Activated CD8-positive, alpha-beta T cell treated with anti-CD3 and anti-CD28 coated beads for 36 hours (primary cell): ENCODE measurements around the gene NTSR1. TPM values are rescaled to one million over a fixed set of nuclear protein-coding genes. Genes with fewer than 3 reads are reported as not detected.

Source experiments
- ATAC-seq: fragments of 200-7000 bp; cut with Tn5 transposase; one replicate; pipeline ENCODE4 v1.10.0; 2021; ENCODE audit warnings: mild to moderate bottlenecking, moderate library complexity
- CTCF ChIA-PET: fragments of 350-600 bp; sonication (Branson Sonifier 250); formaldehyde crosslinking; loops from one replicate; lab custom pipeline; 2021; ENCODE audit warnings: antibody characterized with exemption; lab: Charles Lee
- POLR2A ChIA-PET: fragments of 350-600 bp; sonication (Branson Sonifier 250); formaldehyde crosslinking; loops from one replicate; lab custom pipeline; 2021; ENCODE audit warnings: antibody characterized with exemption; lab: Charles Lee
- DNase-seq: peaks from one replicate; pipeline ENCODE4 v3.0.0-alpha.2; 2020
- H3K27ac Mint-ChIP-seq: one replicate; pipeline ENCODE4 v1.8.0; 2021; ENCODE audit warnings: mild to moderate bottlenecking, mixed read lengths
- H3K27me3 Mint-ChIP-seq: one replicate; pipeline ENCODE4 v1.8.0; 2021; ENCODE audit warnings: mixed read lengths
- H3K36me3 Mint-ChIP-seq: one replicate; pipeline ENCODE4 v1.8.0; 2021; ENCODE audit warnings: low read depth, mixed read lengths
- H3K4me1 Mint-ChIP-seq: one replicate; pipeline ENCODE4 v1.8.0; 2021; ENCODE audit warnings: low read depth, mixed read lengths
- H3K4me3 Mint-ChIP-seq: one replicate; pipeline ENCODE4 v1.8.0; 2021; ENCODE audit warnings: mild to moderate bottlenecking, moderate library complexity, mixed read lengths
- H3K9me3 Mint-ChIP-seq: one replicate; pipeline ENCODE4 v1.8.0; 2021; ENCODE audit warnings: mixed read lengths
- intact Hi-C: fragments of 100-400 bp; cut with micrococcal nuclease; formaldehyde crosslinking; loops from one replicate; pipeline ENCODE4 v1.10.0; 2022
- total RNA-seq, 2 experiments: library from RNA; stranded (reverse); gene quantifications; one replicate each; pipeline ENCODE4 v1.2.3, GENCODE V29; 2021
- TF ChIP-seq, protein P1 (sequence below): fragments of 200-600 bp; IDR thresholded peaks from one replicate; pipeline ENCODE4 v1.8.0; 2022; ENCODE audit warnings: antibody characterized with exemption, mild to moderate bottlenecking

NTSR1 gene
- total RNA-seq, 2 experiments from 2014 or later, result not detected

DNA sequence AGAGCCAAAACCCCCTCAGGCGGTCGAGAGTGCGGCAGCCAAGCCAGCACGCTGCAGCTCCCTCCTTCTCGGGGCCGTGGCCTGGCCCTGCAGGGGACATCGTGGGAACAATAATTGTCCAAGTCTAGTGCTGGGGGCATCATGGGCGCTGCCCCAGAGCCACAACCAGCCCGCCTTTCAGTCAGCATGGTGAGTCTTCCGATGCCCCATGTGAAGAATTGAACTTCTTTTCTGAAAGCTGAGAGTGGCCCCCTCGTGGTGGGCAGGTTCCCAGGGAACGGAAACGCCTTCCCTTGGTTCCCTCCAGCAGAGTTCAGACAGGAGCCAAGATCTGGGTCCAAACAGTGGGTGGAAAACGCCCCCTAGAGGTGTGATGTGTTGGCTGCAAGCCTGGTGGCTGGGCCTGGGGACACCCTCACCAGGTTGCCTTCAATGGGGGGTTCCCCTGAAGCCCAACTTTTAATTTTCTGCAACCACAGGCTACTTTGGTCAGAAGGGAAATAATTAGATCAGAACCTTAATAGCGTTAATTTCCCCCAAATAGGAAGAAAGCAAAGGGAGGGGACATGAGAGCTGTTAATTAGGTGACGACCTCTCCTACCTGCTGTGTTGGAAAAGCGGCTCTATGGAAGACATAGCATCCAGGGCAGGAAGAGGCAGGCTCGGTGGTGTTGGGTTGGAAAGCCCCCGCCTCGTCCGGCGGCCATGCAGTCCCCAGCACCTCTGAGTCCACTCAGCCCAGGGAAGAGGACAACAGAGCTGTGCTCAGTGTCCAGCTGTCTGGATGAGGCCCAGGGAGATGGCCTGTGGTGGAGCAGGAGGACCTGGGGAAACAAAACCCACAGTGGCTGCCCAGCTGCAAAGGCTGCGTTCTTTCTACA, 82.9 kb downstream of the NTSR1 start:
- TF ChIP-seq, protein P1, sequence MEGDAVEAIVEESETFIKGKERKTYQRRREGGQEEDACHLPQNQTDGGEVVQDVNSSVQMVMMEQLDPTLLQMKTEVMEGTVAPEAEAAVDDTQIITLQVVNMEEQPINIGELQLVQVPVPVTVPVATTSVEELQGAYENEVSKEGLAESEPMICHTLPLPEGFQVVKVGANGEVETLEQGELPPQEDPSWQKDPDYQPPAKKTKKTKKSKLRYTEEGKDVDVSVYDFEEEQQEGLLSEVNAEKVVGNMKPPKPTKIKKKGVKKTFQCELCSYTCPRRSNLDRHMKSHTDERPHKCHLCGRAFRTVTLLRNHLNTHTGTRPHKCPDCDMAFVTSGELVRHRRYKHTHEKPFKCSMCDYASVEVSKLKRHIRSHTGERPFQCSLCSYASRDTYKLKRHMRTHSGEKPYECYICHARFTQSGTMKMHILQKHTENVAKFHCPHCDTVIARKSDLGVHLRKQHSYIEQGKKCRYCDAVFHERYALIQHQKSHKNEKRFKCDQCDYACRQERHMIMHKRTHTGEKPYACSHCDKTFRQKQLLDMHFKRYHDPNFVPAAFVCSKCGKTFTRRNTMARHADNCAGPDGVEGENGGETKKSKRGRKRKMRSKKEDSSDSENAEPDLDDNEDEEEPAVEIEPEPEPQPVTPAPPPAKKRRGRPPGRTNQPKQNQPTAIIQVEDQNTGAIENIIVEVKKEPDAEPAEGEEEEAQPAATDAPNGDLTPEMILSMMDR, result peak; percentile 94
- no peaks in the 10 kb centered on the region for H3K27me3 Mint-ChIP-seq
- H3K4me1 Mint-ChIP-seq, result peaks cover 28% of the 10 kb centered on the region
- POLR2A ChIA-PET, result interaction anchor here (1.3 to 1.6 kb wide), 3 partner anchors 122 to 148 kb away, joined by 4 read pairs; no protein-coding TSS in a partner anchor
- no peaks in the 10 kb centered on the region for H3K36me3 Mint-ChIP-seq
- intact Hi-C loops, result loop anchor here (5.0 to 10.0 kb wide), 2 partner anchors 137 to 289 kb away; no protein-coding TSS in a partner anchor
- CTCF ChIA-PET, result interaction anchor here (0.6 to 3.4 kb wide), 39 partner anchors 9 to 555 kb away, joined by 3 to 19 read pairs (median 4); partner anchors contain the start of gene SLCO4A1
- ATAC-seq, result peak; percentile 25
- peak; percentile 88 for DNase-seq
- H3K4me3 Mint-ChIP-seq, result no peak overlapping the region
- no peaks in the 10 kb centered on the region for H3K9me3 Mint-ChIP-seq
- no peak overlapping the region for H3K27ac Mint-ChIP-seq

DNA sequence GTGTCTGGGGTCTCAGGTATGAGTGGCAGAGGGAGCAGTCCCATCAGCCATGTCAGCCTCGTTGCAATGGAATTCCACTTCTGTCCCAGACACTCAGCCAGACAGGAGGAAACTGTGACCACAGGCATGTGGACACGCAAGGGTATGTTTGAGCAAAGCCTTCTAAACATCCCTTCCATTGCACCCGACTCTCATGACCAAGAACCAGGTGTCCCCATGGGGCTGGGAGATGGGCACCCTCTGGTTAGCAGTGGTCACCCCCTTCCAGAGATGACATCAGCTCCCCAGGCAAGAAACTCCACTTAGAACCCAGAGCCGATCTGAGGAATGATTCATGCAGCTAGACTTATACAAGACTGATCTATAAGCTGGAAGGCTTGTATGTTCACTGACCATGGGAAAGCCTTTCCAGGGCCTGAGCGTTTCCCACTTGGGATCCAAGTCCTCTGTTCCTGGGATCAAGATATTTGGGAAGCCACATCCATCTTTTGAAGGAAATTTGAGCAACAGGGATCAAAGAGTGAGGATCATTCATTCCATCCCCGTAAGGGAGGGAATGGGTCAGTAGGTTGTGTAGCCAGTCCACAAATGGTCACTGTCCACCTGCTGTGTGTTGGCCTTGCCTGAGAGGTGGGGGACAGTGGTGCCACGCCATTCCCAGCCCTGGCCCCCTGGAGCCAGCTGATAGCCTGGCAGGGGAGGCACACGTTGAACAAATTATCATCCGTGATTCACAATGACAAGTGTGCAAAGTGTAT, 83.7 kb downstream of the NTSR1 start:
- no peaks in the 10 kb centered on the region for H3K9me3 Mint-ChIP-seq
- H3K27me3 Mint-ChIP-seq, result no peaks in the 10 kb centered on the region
- peak overlapping the region; percentile 30 for H3K27ac Mint-ChIP-seq
- CTCF ChIA-PET, result interaction anchor here (0.7 to 3.4 kb wide), 34 partner anchors 10 to 556 kb away, joined by 3 to 19 read pairs (median 5); partner anchors contain the start of gene SLCO4A1
- H3K4me1 Mint-ChIP-seq, result peaks cover 28% of the 10 kb centered on the region
- H3K4me3 Mint-ChIP-seq, result no peak overlapping the region
- POLR2A ChIA-PET, result interaction anchor here (1.3 kb wide), 1 partner anchor 137 kb away, joined by 4 read pairs; no protein-coding TSS in a partner anchor
- H3K36me3 Mint-ChIP-seq, result peaks cover 4% of the 10 kb centered on the region
- DNase-seq (no peak), ATAC-seq (no peak)
- TF ChIP-seq, protein P1, result no peak
- intact Hi-C loops, result loop anchor here (5.0 to 10.0 kb wide), 2 partner anchors 138 to 290 kb away; no protein-coding TSS in a partner anchor

DNA sequence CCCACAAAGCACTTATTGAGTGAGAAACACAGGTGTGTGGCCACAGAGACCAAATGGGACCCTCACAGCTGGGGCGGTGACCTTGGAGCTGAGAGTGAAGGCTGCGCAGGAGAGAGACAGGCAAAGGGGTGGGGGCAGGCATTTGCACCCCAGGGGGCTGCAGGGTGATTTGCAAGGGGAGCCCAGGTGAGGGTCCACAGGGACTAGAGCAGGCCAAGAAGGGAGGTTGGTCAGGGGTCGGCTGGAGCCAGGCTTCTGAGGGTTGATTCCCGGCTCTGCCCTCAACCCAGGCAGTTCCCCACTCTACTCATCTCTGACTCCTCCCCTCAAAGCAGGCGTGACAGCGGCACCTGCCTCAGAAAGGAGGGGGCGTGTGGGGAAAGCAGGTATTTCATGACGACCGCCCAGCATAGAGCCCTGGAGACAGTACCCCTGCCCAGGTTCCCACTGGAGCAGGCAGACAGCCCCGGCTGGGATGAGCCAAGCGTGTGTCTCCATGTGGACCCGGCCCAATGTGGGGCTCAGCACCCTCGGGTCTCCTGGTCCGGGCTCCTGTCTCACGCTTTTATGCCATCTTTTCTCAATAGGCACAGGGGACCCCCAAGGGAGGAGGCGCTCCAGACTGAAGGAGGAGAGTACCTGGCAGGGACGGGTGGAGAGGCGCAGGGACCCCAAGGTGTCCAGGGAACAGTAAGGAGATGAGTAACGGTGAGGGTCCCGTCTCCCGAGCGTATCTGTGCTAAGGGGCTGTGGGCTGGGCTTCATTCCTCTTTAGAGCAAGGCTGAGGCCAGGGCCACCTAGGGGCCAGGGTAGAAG, 84.5 kb downstream of the NTSR1 start:
- intact Hi-C loops, result loop anchor here (5.0 to 10.0 kb wide), 2 partner anchors 138 to 291 kb away; no protein-coding TSS in a partner anchor
- peak overlapping the region; percentile 87 for H3K27ac Mint-ChIP-seq
- peak overlapping the region; percentile 65 for H3K4me3 Mint-ChIP-seq
- H3K4me1 Mint-ChIP-seq, result peaks cover 30% of the 10 kb centered on the region
- H3K9me3 Mint-ChIP-seq, result no peaks in the 10 kb centered on the region
- no peaks in the 10 kb centered on the region for H3K27me3 Mint-ChIP-seq
- POLR2A ChIA-PET, result interaction anchor here (1.3 to 3.6 kb wide), 3 partner anchors 14 to 151 kb away, joined by 4 to 11 read pairs (median 9); partner anchors contain the start of gene SLCO4A1
- peak; percentile 47 for DNase-seq
- TF ChIP-seq, protein P1, result no peak
- no peak for ATAC-seq
- H3K36me3 Mint-ChIP-seq, result peaks cover 9% of the 10 kb centered on the region
- CTCF ChIA-PET, result interaction anchor here (1.2 to 4.7 kb wide), 12 partner anchors 15 to 176 kb away, joined by 4 to 33 read pairs (median 14); partner anchors contain the start of gene SLCO4A1

DNA sequence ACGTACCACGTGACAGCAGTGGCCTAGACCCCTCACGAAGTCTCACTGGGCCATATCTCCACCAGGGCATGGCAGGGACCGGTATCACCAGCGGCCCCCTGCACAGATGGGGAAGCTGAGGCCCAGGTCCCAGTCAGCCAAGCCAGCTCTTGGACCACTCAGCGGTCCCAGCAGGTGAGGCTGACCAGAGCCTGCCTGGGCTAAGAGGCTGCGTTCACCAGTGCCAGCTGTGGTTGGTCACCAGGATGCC, 85.0 kb downstream of the NTSR1 start:
- intact Hi-C loops, result loop anchor here (5.0 to 10.0 kb wide), 2 partner anchors 139 to 291 kb away; no protein-coding TSS in a partner anchor
- ChIA-PET POLR2A (interaction anchor here (1.7 to 3.6 kb wide), 3 partner anchors 14 to 169 kb away, joined by 7 to 11 read pairs (median 9); partner anchors contain the start of gene SLCO4A1), CTCF (interaction anchor here (1.0 to 4.7 kb wide), 4 partner anchors 15 to 170 kb away, joined by 3 to 33 read pairs (median 4); partner anchors contain the start of gene SLCO4A1)
- peak overlapping the region; percentile 87 for H3K27ac Mint-ChIP-seq
- DNase-seq (no peak), ATAC-seq (no peak)
- no peaks in the 10 kb centered on the region for H3K9me3 Mint-ChIP-seq
- peaks cover 34% of the 10 kb centered on the region for H3K4me1 Mint-ChIP-seq
- TF ChIP-seq, protein P1, result no peak
- peak overlapping the region; percentile 65 for H3K4me3 Mint-ChIP-seq
- peaks cover 14% of the 10 kb centered on the region for H3K36me3 Mint-ChIP-seq
- no peaks in the 10 kb centered on the region for H3K27me3 Mint-ChIP-seq
